Endothelial cell (in vitro differentiated cells): ENCODE data around the gene TRIM10. TPM values are rescaled to one million over a fixed set of nuclear protein-coding genes. Genes with fewer than 3 reads are reported as not detected.

Experiments
- DNase-seq: peaks from one replicate; pipeline ENCODE4 v3.0.0; 2021; ENCODE audit warnings: low spot score
- H3K27ac Mint-ChIP-seq: one replicate; pipeline ENCODE4 v1.8.0; 2021; ENCODE audit warnings: mixed read lengths, inconsistent platforms; ENCODE audit not compliant: unreplicated experiment
- H3K27me3 Mint-ChIP-seq: one replicate; pipeline ENCODE4 v1.8.0; 2021; ENCODE audit warnings: mild to moderate bottlenecking, moderate library complexity, mixed read lengths, inconsistent platforms; ENCODE audit not compliant: unreplicated experiment
- H3K36me3 Mint-ChIP-seq: one replicate; pipeline ENCODE4 v1.8.0; 2021; ENCODE audit warnings: mild to moderate bottlenecking, low read depth, mixed read lengths, inconsistent platforms; ENCODE audit not compliant: unreplicated experiment
- H3K4me1 Mint-ChIP-seq: one replicate; pipeline ENCODE4 v1.8.0; 2021; ENCODE audit warnings: mild to moderate bottlenecking, mixed read lengths, inconsistent platforms; ENCODE audit not compliant: unreplicated experiment
- H3K4me3 Mint-ChIP-seq: one replicate; pipeline ENCODE4 v1.8.0; 2021; ENCODE audit warnings: mild to moderate bottlenecking, mixed read lengths, inconsistent platforms; ENCODE audit not compliant: unreplicated experiment
- H3K9me3 Mint-ChIP-seq: one replicate; pipeline ENCODE4 v1.8.0; 2021; ENCODE audit warnings: mixed read lengths, inconsistent platforms; ENCODE audit not compliant: unreplicated experiment
- CTCF ChIP-seq: fragments of 200-600 bp; sonication (generic); IDR thresholded peaks from one replicate; pipeline ENCODE4 v1.5.0; 2021; ENCODE audit warnings: antibody characterized with exemption; ENCODE audit not compliant: unreplicated experiment
- long read RNA-seq: library from polyadenylated mRNA; unstranded; transcript quantifications from one replicate; pipeline ENCODE4 v2.0.0, GENCODE V29; 2020; ENCODE audit not compliant: unreplicated experiment
- total RNA-seq: library from RNA; stranded (reverse); fragmentation: NEBNext Ultra II Directional; extraction: Animal tissue kit (Norgen Biotek cat#: 25700); gene quantifications from one replicate; pipeline ENCODE4 v1.2.1, GENCODE V29; 2021; ENCODE audit not compliant: unreplicated experiment

The TRIM10 gene
- total RNA-seq: not detected
- long read RNA-seq: 0 reads

GRCh38 chr6:30160785-30161531 lies at the start of gene TRIM10:
TSS of gene TRIM10 (minus strand) at chr6:30161211. CDS start at chr6:30160858, 353 bp downstream.
- H3K27me3 Mint-ChIP-seq: peaks cover 4% of the 10 kb centered on the region
- no peaks in the 10 kb centered on the region for H3K9me3 Mint-ChIP-seq
- DNase-seq: no peak
- H3K27ac Mint-ChIP-seq: no peak within 1 kb of the TSS
- H3K4me1 Mint-ChIP-seq: peaks cover 2% of the 10 kb centered on the region
- H3K36me3 Mint-ChIP-seq: no peaks in the 10 kb centered on the region
- no peak for TF ChIP-seq CTCF
- no peak within 1 kb of the TSS for H3K4me3 Mint-ChIP-seq

DNA sequence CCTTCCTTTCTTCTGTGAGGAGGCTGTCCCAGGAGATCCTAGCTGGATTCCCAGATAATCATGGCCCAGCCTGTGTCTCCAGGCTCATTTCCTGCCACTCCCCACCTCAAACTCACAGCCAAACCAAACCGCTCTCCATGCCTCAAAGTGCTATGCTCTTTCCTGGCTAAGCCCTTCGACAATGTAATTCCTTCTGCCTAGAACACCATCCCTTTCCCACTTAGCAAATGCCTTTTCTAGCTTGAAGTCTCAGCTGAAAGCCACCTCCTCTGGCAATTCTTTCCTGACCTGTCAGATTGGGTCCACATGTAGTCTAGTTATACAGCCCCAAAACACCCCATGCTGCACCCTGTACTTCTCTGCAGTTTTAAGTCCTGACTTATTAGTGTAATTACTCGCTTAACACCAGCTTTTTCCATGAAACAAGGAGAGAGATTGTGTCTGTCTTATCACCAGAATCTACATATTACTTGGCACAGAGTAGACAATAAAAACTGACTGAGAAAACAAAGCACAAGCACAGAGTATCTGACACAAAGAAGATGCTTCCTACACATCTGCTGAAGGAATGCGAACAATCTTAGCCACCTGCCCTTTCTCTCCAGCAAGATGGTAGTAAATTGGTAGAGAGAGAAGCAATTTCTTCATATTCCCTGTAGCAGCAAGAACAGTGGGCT lies 46.7 kb upstream of the TRIM10 start:
- H3K9me3 Mint-ChIP-seq: no peaks in the 10 kb centered on the region
- H3K4me3 Mint-ChIP-seq: no peak overlapping the region
- H3K27me3 Mint-ChIP-seq: peaks cover 3% of the 10 kb centered on the region
- peak overlapping the region; percentile 4 for H3K27ac Mint-ChIP-seq
- H3K4me1 Mint-ChIP-seq: peaks cover 46% of the 10 kb centered on the region
- DNase-seq: no peak
- no peak for TF ChIP-seq CTCF
- H3K36me3 Mint-ChIP-seq: no peaks in the 10 kb centered on the region

GRCh38 chr6:30206799-30207618 lies 46.0 kb upstream of the TRIM10 start:
- Mint-ChIP-seq H3K4me3 (no peak overlapping the region), H3K9me3 (no peaks in the 10 kb centered on the region), H3K4me1 (peaks cover 39% of the 10 kb centered on the region), H3K27me3 (peaks cover 3% of the 10 kb centered on the region), H3K36me3 (no peaks in the 10 kb centered on the region), H3K27ac (peak overlapping the region; percentile 4)
- DNase-seq: no peak
- TF ChIP-seq CTCF: no peak

GRCh38 chr6:30206152-30206551 lies 45.1 kb upstream of the TRIM10 start:
- DNase-seq: no peak
- peaks cover 3% of the 10 kb centered on the region for H3K27me3 Mint-ChIP-seq
- no peak overlapping the region for H3K4me3 Mint-ChIP-seq
- H3K4me1 Mint-ChIP-seq: peaks cover 31% of the 10 kb centered on the region
- H3K27ac Mint-ChIP-seq: no peak overlapping the region
- H3K36me3 Mint-ChIP-seq: no peaks in the 10 kb centered on the region
- TF ChIP-seq CTCF: no peak
- H3K9me3 Mint-ChIP-seq: no peaks in the 10 kb centered on the region
